HG02981 (cell line): ENCODE data around the gene C1D.

Experiments
- ATAC-seq: cut with Tn5 transposase; IDR thresholded peaks from one replicate; pipeline ENCODE4 v1.9.1; 2021; ENCODE audit warnings: mild to moderate bottlenecking, moderate library complexity; ENCODE audit not compliant: unreplicated experiment

C1D gene

DNA sequence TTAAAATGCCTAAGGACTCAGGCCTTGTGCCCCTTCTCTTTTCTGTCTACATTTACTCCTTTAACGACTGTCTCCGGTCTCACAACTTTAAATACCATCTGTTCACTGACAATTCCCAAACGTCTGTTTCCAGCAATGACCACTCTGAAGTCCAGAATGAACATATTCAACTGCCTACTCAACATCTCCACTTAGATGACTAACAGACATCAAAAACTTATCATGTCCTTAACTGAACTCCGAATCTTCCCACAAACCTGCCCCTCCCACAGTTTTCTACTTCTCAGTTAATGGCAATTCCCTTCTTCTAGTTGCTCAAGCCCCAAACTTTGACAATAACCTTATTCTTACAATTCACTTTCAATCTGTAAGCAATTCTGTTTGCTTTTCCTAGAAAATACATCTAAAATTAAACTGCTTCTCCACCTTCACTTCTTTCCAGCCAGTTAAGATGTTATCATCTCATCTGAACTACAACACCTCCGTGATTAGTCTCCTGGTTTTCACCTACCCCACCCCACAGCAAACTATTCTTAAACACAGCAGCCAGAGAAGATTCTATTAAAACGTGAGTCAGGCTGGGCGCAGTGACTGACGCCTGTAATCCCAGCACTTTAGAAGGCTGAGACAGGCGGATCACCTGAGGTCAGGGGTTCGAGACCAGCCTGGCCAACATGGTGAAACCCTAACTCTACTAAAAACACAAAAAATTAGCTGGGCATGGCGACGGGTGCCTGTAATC, 2.8 kb downstream of the C1D start:
- no peak for ATAC-seq

DNA sequence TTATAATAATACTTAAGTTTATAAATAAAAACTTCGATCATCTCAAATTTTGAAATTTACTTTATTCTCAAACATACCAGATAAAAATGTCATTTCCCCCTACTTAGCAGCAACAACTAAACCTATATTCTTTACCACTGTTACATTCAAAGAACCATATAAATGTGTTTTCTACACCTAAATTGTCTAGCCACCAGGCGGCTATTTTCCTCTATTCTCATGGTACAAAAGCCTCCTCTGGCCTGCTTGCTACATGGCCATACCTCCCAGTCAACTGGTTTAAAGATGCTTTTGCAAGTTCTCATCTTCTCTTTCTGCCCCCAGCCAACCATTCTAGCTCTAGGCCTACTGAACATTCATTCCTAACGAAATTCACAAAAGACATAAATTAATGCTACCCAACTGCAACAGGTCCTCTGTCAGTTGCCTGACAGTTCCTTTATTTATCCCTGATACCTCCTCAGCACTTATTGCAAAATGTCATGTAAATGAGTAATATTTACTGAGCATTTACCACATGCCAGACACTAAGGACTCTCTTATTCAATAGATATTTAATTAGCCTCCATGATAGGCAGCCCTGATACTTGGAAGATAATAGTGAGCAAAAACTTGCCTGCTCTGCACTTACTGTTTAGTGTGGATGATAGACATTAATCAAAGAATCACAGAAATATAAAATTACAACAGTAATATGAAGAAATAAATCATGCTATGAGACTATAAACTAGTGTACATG, 5.0 kb downstream of the C1D start:
- ATAC-seq, result no peak

DNA sequence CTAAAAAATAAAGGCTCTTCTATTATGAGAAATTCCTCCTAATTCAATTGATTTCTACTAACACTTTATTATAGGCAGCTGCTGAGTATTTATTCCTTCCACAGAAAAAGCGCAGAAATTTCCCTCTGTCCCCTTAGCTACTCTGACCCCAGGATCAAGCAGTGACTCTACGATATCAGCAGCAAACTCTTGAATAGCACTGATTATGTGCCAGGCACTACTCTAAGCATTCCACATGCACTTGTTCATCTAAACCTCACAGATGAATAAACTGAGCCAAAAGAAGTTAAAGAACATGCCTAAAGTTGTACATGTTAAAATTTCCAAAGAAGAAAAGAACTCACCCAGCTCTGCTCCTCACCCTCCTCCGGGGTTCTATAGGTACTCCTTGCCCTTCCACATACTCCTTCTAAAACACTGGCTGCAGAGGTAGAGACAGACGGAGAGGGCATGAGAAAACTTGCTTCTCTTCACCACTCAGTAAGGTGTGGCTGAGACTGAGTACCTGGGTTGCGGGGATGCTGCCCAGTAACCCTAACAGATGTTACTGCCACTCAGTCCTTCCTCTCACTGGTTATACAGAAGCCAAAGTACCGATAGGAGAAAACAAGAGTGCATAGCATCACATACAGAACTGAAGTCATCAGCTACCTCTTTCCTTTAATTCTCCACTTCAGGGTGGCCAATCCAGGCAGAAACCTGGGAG, 9.9 kb downstream of the C1D start:
- no peak for ATAC-seq

DNA sequence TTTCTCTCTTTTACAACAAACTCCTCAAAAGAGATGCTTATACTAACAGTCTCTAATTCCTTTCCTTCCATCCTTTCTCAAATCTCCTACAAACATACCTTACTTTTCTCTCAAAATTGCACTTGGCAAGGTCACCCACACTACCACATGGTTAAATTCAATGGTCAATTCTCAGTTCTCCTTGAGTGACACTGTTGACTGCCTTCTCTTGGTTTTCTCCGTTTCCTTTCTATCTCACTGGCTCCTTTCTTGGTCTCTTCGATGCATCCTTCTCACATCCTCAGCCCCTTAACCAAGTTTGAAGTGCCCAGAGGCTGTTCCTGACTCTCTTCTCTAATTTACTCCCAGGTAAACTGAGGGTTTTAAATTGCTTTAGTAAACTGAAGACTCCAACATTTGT, 12.5 kb downstream of the C1D start:
- ATAC-seq, result no peak

DNA sequence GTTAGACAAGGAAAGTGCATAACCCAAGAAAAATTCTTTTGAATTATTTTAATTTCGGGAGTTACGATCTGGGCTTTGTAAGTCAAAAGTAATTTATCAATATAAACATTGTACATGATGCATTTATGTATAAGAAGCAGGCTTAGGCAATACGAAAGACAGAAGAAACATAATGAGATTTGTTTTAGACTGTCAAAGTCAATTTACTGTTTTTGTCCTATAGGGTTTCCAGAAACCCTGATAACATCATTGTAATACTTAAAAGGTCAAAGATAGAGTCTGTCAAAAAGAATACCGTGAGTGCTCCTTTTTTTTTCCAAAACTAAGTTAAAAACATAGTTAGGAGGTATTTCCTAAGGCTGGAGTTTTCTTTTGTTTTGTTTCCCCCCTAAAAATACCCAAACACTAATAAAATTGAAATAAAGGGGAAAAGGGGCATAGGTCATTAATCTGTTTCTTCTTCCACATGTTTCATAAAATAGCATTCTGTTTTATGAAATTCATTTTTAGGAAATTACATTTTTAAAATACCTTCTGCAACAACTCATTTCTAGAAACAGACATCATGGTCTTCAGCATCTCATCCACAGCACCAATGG, 16.1 kb downstream of the C1D start:
- no peak for ATAC-seq

DNA sequence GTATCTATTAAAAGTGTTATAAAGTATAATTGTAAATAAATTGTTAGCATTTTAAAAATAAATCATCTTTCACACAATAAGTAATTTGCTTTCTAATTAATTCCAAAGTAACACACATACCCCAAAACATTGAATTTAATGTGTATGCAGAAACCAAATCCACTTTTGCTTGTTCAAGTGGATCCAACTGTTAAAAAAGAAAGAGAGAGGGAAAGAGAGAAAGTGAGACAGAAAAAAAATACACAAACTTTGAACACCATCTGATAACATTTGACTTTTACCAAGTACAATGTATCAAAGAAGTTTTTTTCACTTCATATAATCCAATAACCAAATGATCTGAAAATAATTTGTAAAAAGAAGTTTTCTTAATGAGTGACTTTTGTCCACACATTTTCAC, 16.6 kb downstream of the C1D start:
- ATAC-seq, result no peak

DNA sequence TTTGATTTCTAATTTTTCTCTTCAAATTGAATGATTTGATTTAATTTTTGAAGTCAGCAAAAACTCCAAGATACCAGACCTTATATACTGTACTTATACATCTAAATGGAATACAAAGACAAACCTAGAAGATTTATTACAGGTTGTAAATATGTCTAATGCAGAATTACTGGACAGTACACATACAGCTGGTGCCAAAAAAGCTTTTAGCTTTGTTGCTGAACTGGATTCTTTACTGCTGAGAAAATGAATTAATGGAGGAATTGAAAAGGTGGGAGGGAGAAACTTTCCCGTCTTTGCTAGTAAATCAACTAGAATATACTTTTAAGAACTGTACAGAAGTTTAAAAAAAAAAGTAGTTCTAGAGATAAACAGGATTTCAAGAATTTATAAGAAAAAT, 17.5 kb downstream of the C1D start:
- no peak for ATAC-seq

DNA sequence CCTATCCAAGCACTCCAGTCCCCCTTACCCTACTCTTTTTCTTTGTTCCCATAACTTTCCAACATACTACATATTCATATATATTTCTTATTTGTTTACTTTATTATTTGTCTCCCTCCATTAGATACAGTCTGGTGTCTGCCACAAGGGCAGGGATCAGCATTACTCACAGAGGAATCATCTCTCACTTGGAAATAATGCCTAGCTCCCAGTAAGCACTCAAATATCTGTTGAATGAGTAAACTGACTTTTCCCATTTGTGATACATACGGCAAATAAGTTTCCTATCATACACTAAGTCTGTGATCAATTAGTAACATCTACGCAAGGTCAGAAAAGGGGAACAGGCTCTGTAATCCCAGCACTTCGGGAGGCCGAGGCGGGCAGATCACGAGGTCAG, 18.7 kb downstream of the C1D start:
- ATAC-seq, result no peak

DNA sequence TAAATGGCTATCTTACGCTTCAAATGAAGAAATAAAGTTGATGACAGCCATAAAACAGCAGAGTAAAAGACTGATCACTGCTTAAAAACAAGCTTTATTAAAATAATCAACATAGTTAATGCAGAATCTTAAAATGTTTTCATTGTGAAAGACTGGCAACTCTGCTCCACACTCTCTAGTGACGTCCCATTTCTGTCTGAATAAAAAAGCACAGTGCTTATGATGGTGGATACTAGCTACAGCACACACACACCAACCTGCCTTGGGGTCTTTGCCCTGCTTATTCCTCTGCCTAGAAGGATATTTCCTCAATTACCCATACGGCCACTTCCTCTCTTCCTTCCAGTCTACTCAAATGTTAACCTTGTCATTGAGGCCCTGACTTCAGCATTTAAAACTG, 19.1 kb downstream of the C1D start:
- no peak for ATAC-seq

DNA sequence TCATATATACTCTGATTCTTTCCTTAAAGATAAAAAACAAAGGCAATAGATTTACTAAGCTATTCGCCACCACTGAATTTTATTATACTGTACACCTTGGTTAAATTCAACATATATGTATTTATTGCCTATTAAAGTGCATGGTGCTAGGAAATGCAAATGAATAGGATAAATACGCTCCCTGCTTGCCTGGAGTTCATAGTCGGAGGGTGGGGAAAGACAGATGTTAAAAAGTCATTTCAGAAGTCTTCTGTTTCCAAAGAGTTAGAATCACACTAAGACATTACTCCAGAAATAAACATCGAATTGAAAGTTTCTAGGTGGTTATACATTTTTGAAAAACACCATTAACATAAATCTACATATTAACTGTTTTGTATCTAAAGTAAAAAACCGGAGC, 19.8 kb downstream of the C1D start:
- ATAC-seq, result no peak

DNA sequence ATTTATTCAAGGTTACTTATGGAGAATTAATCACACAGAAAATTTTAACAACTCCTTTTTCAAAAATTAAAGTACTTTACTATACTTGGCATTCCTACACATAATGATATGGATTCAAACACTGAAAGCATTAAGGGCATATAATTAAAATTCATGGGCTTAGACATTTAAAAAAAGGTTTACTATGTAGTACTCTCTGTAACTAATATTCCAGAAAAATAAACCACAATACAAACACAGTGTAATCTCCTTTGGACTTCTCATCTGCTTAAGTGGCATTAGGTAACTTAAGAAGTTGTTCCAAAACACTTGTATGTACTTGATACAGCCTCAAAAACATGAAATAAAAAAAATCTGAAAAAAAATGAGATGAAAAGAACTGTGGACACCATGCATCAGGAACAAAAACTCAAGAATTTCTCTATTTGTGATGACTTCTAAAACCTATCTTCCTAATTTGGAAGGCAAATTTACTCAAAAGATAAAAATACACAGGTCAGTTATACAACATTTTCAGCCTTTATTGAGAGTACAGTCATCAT, 21.0 kb downstream of the C1D start:
- ATAC-seq, result no peak

DNA sequence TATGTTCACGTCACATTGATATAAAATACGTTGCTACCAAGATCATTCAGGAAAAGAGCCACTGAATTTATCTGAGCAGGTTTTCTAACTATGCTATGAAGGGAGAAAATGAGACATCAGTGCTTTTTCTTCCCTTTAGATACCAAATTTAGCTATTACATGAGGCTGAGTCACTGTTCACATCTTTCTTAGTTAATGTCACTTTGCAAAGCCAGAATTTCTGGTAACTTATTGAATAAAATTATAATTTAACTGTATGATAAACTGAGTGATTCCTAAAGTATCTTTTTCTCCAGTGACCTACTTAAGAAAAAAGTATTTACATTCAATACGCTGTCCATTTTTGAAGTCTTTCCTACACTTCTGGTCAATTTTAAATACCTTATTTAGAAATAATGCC, 22.7 kb downstream of the C1D start:
- no peak for ATAC-seq

DNA sequence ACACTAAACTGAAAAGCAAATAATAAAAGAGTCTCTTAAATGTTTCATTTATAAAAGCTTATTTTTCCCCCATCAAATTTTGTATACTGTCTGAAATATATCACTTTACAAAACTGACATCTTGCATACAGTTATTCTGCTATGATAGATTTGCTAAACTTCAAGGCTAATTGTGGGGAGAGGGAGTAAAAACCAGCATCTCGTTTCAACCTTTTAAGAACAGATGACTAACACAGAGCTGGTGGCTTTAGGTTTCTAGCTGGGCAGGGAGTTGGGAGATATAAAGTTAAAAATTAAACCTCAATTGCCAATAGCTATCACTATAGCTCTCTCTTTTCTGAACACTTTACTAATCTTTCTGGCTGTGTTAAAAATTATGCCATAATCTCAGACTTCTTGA, 23.5 kb downstream of the C1D start:
- no peak for ATAC-seq

DNA sequence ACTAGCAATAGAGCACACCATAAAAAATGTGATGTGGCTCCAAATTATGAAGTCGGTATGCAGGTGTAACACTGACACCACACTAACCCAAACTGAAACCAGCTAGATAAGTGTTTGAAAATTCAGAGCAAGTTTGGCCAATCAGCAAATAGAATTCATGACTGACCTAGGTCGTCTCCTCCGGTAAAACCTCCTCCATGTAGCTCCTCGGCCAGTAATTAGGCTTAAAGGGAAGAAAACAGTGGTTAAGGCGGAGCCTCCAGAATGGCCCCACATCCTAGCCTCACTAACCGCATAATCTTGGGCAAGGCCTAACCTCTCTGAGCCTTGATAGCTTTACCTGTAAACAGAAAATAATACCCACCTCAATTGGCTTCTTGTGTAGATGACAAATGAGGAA, 30.1 kb downstream of the C1D start:
- no peak for ATAC-seq

DNA sequence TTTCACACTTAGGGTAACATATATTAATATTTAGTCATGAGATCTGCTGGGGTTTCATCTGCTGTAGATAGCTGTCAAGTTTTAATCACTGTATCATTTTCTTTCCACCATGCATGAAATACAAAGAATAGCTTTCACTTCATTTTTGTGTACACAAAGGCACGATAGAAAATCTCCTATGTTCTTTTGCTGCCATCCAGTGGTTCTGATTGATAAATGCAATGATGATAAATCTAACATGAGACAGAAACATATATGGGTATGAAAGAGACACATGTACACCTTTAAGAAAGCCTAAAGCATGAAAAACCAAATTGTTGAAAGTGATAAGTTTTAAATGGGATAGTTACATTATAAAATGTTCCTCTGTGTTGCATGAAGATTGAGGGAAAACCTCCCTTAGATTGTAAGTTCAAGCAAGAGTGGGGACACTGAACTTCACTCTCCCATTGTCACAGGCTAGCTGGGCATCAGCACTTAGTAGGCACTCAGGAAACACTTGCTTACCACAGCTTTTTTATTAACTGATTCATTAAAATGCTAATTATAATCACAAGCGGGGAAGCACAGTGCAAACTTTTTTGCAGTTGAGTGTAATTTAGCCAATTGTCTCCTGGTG, 31.2 kb downstream of the C1D start:
- peak; percentile 71 for ATAC-seq

DNA sequence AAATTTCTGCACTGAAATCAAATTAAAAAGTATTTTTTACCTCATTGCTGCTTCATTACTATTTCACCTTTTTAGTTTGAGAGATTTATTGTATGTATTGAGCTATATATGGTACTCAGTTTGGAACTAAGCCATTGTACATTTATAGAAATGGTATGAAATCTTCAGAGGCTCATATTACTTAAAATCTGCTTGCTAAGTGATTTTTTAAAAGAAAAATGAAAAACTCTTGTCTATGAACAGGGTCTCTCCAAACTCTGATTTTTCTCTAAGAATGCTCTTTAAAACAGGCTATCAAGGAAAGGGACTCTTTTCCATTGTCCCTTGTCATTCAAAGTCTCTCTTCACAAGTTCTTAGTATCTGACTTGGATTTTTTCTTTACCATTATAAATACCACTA, 31.8 kb downstream of the C1D start:
- no peak for ATAC-seq

DNA sequence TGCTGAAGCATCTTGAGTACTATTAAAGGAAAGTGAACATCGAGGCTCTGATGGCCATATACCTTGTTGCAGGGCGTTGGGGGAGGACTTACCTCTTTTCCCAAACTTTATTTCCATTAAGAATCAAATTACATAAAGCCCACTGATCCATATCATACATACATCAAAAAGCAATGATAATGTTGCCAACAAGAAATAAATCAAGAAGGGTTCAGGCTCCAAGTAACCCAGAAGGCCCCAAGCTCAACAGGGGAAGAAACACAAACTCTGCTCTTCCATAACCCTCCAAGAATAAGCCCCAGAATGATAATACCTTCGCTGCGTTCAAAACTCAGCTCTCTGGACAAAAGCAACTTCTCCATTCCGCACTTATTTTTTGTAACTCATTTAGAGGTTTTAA, 32.3 kb downstream of the C1D start:
- no peak for ATAC-seq

DNA sequence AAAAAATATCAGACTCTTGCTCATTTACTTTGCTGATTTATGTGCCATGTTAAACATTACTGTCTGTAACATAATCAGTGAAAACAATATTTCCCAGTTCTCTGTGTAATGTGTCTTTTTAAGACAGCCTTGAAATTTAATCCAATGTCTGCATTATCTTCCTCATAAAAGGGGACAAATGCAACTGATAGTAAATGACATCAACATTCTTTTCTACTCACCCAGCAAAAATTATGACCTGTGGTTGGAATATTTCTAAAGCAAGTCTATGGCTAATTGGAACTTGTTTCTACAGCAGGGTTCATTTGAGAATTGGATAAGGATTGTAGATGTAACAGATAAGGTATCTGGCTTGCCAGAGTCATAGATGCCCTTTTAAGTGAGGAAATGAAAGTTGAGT, 34.8 kb downstream of the C1D start:
- ATAC-seq, result no peak

DNA sequence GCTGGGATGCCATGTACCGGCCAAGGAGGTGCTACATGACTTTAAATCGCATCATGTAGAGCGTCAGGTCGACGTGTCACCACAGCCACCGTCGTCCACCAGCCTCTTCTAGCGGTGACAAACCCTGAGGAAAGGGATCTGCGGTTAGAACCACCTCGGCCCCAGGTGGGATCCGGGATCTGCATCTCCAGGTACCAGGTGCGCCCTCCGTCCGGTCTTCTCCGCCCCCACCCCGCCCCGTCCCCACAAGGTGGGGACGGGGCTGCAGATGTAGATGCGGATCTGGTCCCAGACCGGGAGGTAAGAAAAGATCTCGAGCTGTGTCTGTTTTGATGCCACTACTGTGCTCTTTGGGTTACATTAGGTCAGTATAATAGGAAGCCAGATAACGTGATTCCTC, 38.4 kb downstream of the C1D start:
- no peak for ATAC-seq

DNA sequence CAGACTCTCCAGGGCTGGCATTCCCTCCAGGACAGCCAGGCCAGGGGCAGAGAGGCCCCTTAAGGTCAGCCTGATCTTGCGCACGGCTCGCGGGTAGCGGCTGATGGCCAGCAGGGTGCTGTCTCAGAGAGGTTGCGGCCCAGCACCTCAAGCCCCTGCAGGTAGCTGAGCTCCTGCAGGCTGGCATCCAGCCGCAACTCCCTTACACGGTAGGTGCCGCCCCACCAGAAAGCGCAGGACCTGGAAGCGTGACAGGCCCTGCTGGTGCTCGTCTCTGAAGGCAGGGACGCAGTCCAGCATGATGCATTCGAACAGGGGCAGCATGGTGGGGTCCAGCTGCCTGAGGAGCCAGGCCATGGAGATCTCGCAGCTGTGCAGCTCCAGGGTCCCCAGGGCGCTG, 38.9 kb downstream of the C1D start:
- no peak for ATAC-seq

DNA sequence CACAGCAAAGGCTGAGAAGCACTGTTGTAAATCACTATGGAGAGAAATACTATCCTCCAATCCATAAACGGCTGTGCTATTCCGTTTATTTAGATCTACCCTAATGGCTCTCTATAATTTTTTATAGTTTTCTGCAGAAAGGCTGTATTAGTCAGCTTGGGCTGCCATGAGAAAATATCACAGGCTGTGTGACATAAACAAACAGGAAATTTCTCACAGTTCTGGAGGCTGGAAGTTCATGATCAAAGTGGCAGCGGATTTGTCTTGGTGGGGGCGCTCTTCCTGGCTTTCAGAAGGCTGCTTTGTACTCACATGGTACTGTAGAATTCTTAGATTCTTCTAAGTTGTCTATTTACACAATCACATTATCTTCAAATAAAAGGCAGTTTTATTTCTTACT, 44.1 kb downstream of the C1D start:
- ATAC-seq, result no peak
